GM12801 (cell line): ENCODE data around the gene ADAMTSL2.

ENCODE experiments used
- CTCF ChIP-seq: IDR thresholded peaks from one replicate; pipeline ENCODE4 v1.5.1; 2011; ENCODE audit warnings: control low read depth; ENCODE audit not compliant: insufficient read length; ENCODE audit errors: extremely low read depth

Gene ADAMTSL2

GRCh38 chr9:133612816-133613215 lies 78.3 kb downstream of the ADAMTSL2 start:
- TF ChIP-seq CTCF: no peak

- no peak for TF ChIP-seq CTCF
These were observed 78.9 kb downstream of the ADAMTSL2 start for GRCh38 chr9:133613432-133613831.

GRCh38 chr9:133614056-133614455 lies 79.6 kb downstream of the ADAMTSL2 start:
- TF ChIP-seq CTCF: no peak

GRCh38 chr9:133614678-133615077 lies 80.2 kb downstream of the ADAMTSL2 start:
- TF ChIP-seq CTCF: no peak

- no peak for TF ChIP-seq CTCF
These were observed 80.7 kb downstream of the ADAMTSL2 start for GRCh38 chr9:133615186-133615585.

GRCh38 chr9:133615606-133616188 lies 81.2 kb downstream of the ADAMTSL2 start:
- TF ChIP-seq CTCF: no peak

- no peak for TF ChIP-seq CTCF
These were observed 82.3 kb downstream of the ADAMTSL2 start for GRCh38 chr9:133616643-133617405.
